Fibroblast of skin of right biceps (primary cell): ENCODE measurements around the gene SMAD3.

Experiments
- DNase-seq: peaks from one replicate; pipeline ENCODE4 v3.0.0-alpha.2; 2013

Gene SMAD3

DNA sequence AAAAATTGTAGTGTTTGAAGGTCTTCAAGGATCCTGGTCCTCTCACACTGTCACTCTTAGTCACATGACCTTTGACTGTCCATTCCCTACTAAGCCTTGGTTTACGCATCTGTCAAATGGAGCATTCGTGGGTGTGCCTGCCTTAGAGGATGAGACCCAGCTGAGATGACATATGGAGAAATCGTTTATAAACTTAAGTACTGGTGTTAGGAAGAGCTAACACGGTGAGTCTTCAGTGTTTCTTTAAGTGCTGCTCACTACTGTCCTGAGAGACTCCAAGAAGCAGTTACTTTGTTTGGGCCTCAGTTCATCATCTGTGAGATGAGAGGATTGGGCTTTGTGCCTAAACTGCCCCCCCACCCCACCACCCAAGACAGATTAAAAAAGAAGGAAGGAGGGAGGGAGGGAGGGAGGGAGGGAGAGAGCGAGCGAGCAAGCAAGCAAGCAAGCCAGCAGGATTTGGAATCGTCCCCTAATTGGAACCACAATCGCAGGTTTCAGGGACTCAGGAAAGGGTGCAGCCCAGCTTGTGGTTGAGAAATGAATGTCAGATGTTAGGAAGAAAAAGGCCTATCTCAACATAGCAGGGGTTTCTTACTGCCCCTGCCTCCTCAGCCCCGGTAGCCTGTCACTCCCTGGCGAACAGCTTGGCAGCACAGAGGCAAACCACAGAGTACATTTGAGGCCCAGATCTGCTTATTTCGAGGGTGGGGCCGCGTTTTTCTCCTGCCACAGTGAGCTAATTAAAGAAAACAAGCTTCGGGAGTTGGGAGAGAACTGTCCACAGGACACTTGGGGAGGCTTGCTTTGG lies 32.7 kb downstream of the SMAD3 start:
- DNase-seq = peak; percentile 94

DNA sequence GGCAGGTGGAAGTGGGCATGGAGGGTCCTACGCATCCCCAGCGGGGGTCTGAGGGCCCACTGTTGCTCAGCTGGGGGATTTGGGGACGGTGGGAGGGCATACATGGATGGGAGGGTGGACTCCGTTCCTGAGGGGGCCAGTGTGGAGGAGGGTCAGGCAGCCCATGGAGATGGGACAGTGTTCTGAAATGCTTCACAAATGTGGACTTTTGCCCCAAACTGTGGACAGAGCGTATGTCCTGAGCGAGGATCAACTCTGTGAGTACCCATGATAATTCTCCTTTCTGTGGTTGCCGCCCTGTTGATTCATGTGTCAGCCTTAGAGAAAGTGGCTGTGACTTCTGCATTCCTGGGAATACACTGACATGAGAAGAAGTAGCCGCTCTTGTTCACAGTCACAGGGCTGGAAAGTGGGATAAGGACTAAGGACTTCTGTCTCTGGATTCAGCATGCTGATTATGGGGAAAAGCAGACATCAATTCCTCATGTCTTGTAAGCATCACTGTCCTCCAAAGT lies 33.4 kb downstream of the SMAD3 start:
- DNase-seq = no peak

DNA sequence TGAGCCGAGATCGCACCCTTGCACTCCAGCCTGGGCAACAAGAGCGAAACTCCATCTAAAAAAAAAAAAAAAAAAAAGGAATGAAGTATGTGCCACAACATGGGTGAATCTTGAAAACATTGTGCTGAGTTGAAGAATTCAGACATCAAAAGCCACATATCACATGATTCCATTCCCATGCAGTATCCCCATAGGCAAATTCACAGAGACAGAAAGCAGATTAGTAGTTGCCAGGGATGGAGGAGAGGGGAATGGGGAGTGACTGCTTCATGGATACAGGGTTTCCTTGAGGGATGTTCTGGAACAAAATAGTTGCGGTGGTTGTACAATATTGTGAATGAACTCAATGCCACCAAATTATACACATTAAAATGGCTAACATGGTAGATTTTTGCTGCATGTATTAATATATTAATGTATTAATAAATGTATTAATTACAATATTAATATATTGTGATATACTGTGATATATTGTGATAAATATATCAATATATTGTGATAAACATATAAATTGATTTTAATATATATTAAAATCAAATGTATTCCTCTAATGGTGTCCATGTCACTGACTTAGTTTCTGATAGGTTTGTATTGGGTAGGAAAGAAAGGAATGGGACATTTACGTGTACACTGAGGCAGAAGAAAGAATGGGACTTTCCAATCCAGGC lies 34.9 kb downstream of the SMAD3 start:
- no peak for DNase-seq

DNA sequence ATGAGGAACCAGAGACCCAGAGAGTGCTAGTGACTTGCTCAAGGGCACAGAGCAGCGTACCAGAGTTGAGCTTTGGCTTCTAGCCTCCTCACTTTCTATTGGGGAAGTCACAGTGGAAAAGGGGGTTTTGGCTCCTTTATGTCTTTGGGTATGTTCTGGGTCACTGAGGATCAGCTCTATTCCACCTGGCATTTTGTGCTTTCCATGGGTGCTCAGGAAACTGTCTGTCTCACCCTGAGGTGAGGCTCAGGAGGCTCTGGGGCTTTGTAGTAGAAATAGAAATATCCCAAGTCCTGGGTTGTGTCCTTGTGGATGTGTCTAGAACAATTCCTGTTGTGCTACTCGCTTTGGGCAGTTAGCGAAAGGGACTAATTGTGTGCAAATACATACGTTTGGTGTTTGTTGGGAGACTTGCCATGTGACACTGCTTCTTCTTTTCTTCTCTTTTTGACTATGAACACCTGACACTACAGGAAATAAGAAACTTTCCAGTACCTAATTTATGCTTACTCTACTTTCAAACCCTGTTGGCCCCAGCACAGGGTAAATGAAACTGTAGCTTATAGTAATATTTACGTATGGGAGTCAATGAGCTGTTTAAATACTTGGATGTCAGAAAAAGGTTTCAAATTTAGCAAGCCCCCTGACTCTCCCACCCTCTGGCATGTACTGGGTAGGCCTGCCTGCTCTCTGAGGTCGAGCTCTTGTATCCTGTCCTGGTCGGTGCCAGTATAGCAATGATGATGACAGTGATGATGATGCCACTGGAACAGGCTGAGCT lies 35.6 kb downstream of the SMAD3 start:
- no peak for DNase-seq

DNA sequence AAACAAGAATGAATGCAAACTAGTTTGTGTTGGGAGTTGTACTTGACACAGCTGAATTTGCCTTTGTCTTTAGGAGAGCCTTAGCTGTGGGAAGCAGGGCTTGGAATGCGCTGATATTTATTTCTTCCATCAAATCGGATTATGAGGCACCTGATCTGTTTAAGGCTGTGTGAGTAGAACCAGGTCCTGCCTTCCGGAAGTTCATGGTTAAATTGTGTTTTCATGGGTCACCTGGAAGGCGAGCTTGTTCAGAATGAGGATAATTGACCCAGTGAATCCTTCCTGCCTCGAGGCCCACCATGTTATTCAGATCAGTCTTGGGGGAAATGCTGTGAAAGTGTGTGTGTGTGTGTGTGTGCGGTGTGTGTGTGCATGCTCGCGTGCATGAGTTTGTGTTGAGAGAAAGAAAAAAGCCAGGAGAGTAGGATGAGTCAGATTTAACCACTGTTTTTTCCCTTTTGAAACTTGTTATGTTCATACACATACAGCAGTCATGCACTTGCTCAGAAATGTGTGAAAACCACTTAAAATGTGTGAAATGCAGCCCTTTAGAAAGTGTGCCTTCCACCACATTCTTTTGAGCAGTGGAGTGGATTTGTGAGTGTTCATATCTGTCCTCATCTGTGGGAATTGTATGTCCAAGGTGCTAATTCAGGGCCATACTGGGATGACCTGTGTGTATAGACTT lies 36.7 kb downstream of the SMAD3 start:
- peak; percentile 91 for DNase-seq

DNA sequence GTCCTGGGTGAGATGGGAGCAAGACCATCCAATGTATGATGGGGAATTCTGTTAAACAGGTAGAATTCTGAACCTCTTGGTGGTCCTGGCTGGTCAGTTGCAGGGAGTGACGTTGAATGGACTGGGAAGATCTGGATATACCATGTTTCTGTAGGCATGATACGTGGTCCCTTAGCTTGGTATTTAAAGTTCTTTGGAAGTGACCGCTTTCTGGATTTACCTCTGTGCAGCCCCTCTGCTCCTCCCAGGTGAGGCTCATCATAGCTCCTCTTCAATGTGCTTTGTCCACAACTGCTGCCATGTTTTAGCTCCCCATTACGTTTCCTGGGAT lies 37.2 kb downstream of the SMAD3 start:
- no peak for DNase-seq

DNA sequence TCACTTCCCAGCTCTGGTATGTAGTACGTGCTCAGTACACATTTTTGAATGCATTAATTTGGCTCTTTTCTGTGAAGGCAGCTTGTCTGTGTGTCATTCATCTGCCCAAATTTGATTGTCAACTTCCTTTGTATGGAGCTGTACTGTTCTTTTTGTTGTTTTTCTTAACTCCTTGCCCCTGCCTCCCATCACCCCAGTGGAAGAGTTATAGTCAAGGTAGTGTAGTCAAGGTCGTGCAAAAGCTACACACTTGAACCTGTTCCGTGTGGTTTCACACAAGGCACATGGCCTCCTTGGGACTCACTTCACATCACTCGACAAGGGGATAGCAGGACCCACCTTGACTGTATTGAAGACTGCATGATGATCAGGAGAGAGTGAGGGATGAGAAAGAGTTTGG lies 37.6 kb downstream of the SMAD3 start:
- DNase-seq = no peak

DNA sequence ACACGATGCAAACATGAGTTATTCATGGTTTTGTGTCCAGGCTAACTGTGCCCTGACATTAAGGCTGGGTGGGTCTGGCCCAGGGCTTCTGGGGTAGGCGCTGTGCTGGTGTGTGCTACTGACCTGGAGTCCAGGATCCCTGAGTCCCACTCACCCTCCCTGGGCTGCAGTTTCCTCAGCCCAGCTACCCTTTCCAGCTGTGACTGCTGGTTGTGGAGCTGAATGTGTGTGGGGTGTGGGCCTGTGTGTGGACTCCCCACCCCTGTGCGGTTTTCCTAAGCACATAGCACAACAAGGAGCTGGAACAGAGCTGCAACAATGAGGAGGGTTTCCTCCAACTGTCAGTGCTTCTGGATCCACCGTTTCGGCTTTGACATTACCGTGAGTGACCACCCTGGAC lies 38.0 kb downstream of the SMAD3 start:
- no peak for DNase-seq

DNA sequence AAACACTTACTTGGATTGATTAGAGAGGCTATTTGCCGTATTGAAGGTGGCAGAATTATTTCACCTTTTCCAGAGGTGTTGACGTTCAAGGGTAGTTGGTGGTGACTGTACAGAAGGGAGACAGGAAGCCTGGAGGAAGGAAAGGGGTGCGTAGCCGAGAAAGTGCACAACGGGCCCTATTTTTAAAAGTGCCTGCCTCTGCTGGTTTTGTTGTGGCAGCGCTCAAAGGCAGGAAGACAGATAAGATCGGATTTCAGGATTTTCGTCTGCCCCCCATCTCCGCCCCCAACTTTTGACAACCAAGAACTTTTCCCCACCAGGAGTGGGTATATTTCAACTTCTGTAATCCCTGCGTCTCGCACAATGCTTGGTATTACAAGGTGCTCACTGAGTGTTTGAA lies 38.5 kb downstream of the SMAD3 start:
- no peak for DNase-seq

DNA sequence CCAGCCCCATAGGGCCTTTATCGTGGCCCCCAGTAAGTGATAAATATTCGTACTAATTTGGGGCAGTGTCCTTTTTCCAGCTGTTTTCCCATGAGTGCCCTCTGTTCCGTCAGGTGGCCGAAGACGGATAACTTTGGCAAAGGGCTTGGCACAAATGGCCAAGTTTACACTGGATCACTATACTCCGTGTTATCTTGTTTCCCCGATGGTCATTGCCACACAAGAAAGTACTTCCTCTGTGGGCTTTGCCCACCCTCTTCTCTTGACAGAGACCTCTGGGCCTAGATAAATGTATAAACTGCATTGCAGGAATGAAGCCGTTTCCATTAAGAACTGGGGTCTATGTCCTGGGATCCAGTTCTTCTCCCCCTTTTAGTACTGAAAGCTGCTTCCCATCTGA lies 39.1 kb downstream of the SMAD3 start:
- DNase-seq = no peak

DNA sequence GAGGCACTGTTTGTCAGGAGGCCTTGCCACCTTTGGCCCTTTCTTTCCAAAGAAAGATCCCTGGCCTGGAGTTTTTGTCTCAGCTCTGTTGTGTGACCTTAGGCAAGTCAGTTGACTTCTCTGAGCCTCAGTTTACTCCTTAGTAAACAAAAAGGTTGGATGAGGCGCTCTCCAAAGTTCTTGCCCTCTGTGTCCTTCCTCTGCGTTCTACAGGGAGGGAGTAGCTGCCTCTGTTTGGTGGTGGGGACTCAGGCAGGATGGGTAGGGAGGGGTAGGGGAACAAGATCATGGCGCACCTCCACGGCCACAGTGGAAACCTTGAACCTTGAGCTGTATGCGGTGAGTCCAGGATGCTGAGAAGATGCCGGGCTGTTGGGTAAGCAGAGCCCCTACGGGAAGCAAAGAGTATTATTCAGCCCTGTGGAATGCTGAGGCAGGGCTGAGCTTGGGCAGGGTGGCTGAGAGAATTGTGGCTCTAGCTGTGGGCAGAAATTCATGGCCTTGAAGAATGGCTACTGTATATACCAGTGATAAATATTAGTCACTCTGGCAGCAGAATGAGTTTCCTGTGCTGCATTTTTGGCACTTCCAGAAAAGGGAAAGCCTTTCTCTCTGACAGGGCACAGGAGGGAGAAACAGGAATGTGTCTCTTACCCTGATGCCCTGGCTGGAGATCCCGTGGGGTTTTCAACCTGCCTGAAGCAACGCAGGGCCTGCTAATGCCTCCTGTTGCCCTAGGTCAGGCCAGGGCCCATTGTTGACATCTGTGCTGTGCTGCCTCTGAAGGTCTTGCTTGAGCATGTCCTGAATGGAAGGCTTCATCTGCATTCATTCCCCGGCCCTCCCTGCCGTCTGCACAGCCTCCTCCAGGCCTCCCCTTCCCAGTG lies 39.9 kb downstream of the SMAD3 start:
- peak; percentile 99 for DNase-seq

DNA sequence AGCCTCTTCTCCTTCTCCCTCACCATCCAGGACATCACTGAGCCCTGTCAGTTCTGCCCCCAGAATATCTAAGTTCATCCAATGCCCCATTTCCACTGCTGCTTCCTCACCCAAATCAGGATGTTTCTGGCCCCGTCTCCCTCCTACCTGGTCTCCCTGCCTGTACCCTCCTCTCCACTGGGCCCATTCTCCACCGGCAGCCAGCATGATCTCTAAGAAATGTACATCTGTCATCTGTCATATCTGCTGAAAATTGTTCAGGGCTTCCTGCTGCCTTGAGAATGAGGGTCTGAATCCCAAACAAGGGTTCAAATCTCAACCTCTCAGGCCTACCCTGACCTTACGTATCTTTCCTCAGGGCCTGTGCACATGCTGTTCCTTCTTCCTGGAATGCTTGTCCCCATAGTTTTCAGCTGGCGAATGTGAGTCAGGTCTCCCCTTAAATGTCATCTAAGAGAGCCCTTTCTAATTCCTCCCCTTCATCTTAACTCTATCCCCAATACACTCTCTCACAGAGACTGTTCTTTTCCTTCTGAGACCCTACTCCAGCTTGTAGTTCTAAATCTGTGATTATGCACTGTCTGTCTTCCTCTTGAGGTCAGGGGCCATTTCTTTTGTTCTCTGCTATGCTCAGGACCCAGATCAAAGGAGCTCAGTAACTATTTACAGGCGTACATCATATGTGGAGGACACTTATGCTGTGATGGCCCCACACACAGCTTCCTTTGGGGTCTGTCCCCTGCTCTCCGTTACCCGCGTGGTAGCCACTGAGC lies 40.8 kb downstream of the SMAD3 start:
- no peak for DNase-seq

DNA sequence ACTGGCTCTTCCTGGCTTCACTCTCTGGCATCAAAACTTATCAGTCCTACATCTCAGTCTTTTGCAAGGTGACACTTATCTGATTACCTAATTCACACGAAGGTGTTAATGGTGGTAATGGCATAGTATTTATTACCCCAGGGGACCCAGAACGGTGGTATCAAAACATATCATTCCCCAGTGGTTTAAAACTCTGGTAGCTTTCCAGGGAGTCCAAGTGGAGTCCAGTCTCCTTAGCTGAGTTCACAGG lies 41.3 kb downstream of the SMAD3 start:
- no peak for DNase-seq

DNA sequence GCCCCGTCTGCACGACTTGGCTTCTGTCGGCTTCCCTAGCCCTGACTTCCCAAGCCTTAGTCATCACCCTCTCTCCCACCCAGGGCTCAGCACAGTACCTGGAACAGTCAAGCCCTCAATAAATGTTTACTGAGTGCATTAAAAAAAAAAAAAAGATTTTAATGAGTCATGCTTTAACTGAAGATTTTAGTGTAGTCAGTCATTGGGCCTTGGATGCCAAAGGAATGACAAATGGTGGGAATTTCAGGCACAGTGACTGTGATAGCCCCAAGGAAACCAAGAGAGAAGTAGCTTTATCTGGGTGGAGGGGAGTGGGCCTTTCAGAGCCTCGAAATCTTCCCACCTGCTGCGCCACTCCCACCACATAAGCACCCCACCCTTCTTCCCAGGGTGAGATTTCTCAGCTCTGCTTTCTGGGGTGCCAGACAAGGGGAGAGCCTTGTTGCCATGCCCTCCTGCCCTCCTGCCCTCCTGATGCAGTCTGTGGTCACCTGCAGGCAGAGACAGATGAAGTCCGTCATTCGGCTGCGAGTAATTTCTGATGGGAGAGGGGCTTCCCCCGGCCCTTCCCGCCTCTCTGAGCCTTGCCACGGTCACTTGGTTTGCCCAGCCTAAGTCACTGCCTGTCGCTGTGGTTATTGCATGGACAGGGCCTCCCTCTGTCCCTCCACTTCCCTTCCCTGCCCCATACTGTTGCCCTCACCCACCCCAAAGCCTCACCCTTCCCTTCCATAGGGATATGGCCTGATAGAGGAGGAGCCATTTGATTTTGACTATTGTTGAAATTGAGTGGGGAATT lies 41.8 kb downstream of the SMAD3 start:
- DNase-seq = peak; percentile 100

DNA sequence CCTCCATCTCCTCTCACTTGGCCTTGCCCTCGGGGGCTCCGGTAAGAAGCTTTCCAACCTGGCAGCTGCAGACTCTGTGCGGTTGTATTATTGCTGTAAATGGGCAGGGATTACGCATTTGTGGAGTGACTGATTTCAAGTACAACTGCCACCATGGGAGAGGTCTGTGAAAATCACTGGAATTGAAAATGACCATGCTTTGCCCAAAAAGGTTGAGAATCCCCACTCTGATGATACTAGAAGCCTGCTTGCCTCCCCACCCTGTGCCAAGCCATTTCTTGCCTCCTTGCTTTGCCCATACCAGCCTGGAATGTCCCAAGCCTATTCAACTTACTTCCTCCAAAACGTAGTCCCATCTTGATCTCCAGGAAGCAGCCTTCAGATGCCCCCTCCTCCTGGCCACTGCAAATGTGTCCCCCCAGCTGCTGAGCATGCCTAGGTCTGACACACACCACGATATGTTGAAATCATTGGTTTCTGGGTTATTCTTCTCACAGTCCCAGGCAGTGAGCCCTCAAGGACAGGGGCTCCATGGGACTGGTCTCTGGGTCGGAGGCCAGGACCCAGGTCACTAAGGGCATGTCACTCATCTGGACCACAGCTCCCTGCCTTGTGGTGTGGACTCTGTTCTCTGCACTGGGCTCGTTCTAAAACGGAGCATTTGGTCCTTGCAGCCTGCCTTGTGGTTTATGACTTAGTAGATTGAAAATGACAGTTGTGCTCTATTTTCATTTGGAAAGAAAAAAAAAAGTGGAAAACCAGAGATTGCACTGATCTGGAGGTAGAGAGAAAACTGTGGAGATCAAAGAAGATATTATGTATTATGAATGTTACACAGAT lies 42.9 kb downstream of the SMAD3 start:
- DNase-seq = peak; percentile 64

DNA sequence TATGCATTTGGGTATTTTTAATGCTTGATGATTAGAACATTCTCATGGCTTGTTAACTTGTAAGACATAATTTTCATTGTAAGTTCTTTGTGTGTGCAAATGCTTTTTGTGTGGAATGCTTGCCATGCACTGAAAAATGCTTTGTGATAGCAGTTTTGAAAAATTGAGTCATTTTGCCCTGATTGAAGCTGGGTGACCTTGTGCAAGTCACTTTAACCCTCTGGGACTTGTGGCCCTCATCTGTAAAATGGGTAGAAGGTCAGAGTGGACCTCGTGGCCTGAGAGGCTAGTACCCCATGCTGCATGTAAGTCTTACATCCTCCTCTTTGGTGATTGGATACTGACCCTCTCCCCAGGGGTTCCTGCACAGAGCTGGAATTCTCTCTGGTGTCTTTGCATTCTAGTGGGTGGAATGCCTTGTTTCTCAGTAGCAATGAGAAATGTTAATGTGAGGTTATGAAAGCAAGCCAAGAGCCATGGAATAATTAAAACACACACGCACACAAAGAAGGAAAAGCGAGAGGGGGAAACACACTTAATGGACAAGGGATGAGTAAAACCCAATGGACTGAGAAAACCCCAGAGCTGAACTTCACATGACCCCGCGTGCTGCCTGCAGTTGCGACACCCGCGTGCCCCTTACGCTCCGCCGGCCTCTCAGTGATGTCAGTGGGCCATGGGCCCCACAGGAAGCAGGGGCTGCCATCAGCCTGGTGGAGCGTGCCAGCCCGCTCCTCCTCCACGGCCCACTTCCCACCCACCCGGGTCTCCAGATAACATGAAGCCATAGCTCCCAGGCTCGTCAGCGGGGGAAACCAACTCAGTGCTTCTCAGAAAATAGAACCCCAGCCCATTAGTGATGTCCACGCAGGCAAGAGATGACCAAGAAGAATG lies 44.0 kb downstream of the SMAD3 start:
- peak; percentile 99 for DNase-seq

DNA sequence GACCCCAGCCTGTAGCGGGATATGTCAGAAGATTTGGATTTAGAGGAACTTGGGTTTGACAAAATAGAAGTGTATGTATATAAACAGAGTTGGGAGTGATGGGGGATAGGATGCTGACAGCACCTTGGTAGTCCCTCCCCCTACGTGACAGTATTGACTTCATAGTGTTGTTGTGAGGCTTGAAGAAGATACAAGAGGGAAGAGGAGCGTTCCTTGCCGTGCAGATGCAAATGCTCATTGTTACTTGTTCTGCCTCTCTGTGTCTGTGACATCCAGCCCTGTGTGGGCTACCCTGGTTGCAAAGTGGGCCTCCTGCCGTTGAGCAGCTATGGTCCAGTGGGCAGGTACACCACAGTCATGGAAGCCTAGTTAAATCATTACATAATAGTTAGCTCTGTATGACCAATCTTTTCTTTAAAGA lies 45.0 kb downstream of the SMAD3 start:
- DNase-seq = no peak
